Measurements from ENCODE around the gene NSMCE1.
A peak's percentile ranks its signal among the peaks of the same experiment; 100 is the strongest.

The NSMCE1 gene

GRCh38 chr16:27246439-27246838 lies 22.1 kb downstream of the NSMCE1 start:
- Histone ChIP-seq H3K36me3 (no peaks in the 10 kb centered on the region), H3K4me3 (no peak overlapping the region), H3K27ac (no peak overlapping the region), H3K9ac (no peak overlapping the region), H3K4me1 (peaks cover 36% of the 10 kb centered on the region), H3K9me3 (no peaks in the 10 kb centered on the region), H3K27me3 (no peaks in the 10 kb centered on the region), H3K4me2 (no peak overlapping the region), H4K20me1 (no peaks in the 10 kb centered on the region; the same call in 1 of the 2 replicates)
- TF ChIP-seq Cebpa-rat (IDR thresholded peaks at IDR 0.05) = no peak

- Histone ChIP-seq H3K9ac (no peak overlapping the region), H3K27me3 (no peaks in the 10 kb centered on the region), H3K36me3 (no peaks in the 10 kb centered on the region), H3K9me3 (no peaks in the 10 kb centered on the region), H3K4me1 (peaks cover 42% of the 10 kb centered on the region), H4K20me1 (no peaks in the 10 kb centered on the region; the same call in 1 of the 2 replicates), H3K27ac (no peak overlapping the region), H3K4me3 (no peak overlapping the region), H3K4me2 (no peak overlapping the region)
- no peak for TF ChIP-seq Cebpa-rat (IDR thresholded peaks at IDR 0.05)
Measured at GRCh38 chr16:27245276-27246172, 23.0 kb downstream of the NSMCE1 start.

GRCh38 chr16:27244363-27244755 lies 24.2 kb downstream of the NSMCE1 start:
- Histone ChIP-seq H3K36me3 (no peaks in the 10 kb centered on the region), H4K20me1 (no peaks in the 10 kb centered on the region; the same call in 1 of the 2 replicates), H3K4me3 (no peak overlapping the region), H3K4me1 (peaks cover 42% of the 10 kb centered on the region), H3K27ac (no peak overlapping the region), H3K9ac (no peak overlapping the region), H3K4me2 (no peak overlapping the region), H3K27me3 (no peaks in the 10 kb centered on the region), H3K9me3 (no peaks in the 10 kb centered on the region)
- no peak for TF ChIP-seq Cebpa-rat (IDR thresholded peaks at IDR 0.05)

GRCh38 chr16:27243725-27244362 lies 24.7 kb downstream of the NSMCE1 start:
- H3K27ac ChIP-seq = no peak overlapping the region
- no peaks in the 10 kb centered on the region; the same call in 1 of the 2 replicates for H4K20me1 ChIP-seq
- peak overlapping the region; percentile 74 for H3K4me2 ChIP-seq

GRCh38 chr16:27242868-27243590 lies 25.5 kb downstream of the NSMCE1 start:
- Histone ChIP-seq H3K27me3 (no peaks in the 10 kb centered on the region), H3K9ac (peak overlapping the region; percentile 8; the same call in 1 of the 2 replicates), H3K4me2 (peak overlapping the region; percentile 74), H3K4me1 (peaks cover 48% of the 10 kb centered on the region), H3K27ac (no peak overlapping the region), H4K20me1 (no peaks in the 10 kb centered on the region; the same call in 1 of the 2 replicates), H3K4me3 (no peak overlapping the region), H3K9me3 (no peaks in the 10 kb centered on the region), H3K36me3 (no peaks in the 10 kb centered on the region)
- no peak for TF ChIP-seq Cebpa-rat (IDR thresholded peaks at IDR 0.05)

More at GRCh38 chr16:27243725-27244362, 24.7 kb downstream of the NSMCE1 start:
- H3K27me3 ChIP-seq = no peaks in the 10 kb centered on the region
- H3K4me1 ChIP-seq = peaks cover 42% of the 10 kb centered on the region
- no peak overlapping the region for H3K4me3 ChIP-seq
- no peak overlapping the region for H3K9ac ChIP-seq
- H3K36me3 ChIP-seq = no peaks in the 10 kb centered on the region
- H3K9me3 ChIP-seq = no peaks in the 10 kb centered on the region
- no peak for TF ChIP-seq Cebpa-rat (IDR thresholded peaks at IDR 0.05)

GRCh38 chr16:27242398-27242797 lies 26.2 kb downstream of the NSMCE1 start:
- H4K20me1 ChIP-seq = no peaks in the 10 kb centered on the region; the same call in 1 of the 2 replicates
- no peaks in the 10 kb centered on the region for H3K27me3 ChIP-seq
- no peak for TF ChIP-seq Cebpa-rat (IDR thresholded peaks at IDR 0.05)
- no peaks in the 10 kb centered on the region for H3K36me3 ChIP-seq
- peak overlapping the region; percentile 74 for H3K4me2 ChIP-seq
- H3K4me3 ChIP-seq = no peak overlapping the region
- H3K9me3 ChIP-seq = no peaks in the 10 kb centered on the region
- H3K4me1 ChIP-seq = peaks cover 55% of the 10 kb centered on the region
- H3K9ac ChIP-seq = peak overlapping the region; percentile 8; the same call in 1 of the 2 replicates
- no peak overlapping the region for H3K27ac ChIP-seq

- Histone ChIP-seq H3K4me1 (peaks cover 55% of the 10 kb centered on the region), H3K9ac (no peak overlapping the region), H4K20me1 (no peaks in the 10 kb centered on the region; the same call in 1 of the 2 replicates), H3K9me3 (no peaks in the 10 kb centered on the region), H3K27ac (no peak overlapping the region), H3K27me3 (no peaks in the 10 kb centered on the region), H3K4me3 (no peak overlapping the region), H3K36me3 (no peaks in the 10 kb centered on the region), H3K4me2 (no peak overlapping the region)
- no peak for TF ChIP-seq Cebpa-rat (IDR thresholded peaks at IDR 0.05)
Measured at GRCh38 chr16:27241658-27242057, 26.9 kb downstream of the NSMCE1 start.

GRCh38 chr16:27240948-27241531 lies 27.5 kb downstream of the NSMCE1 start:
- Histone ChIP-seq H3K4me1 (peaks cover 61% of the 10 kb centered on the region), H3K4me2 (no peak overlapping the region), H3K27me3 (no peaks in the 10 kb centered on the region), H3K4me3 (no peak overlapping the region), H4K20me1 (no peaks in the 10 kb centered on the region; the same call in 1 of the 2 replicates), H3K9ac (no peak overlapping the region), H3K9me3 (no peaks in the 10 kb centered on the region), H3K36me3 (no peaks in the 10 kb centered on the region), H3K27ac (no peak overlapping the region)
- TF ChIP-seq Cebpa-rat (IDR thresholded peaks at IDR 0.05) = no peak

- no peaks in the 10 kb centered on the region for H3K36me3 ChIP-seq
- H3K4me3 ChIP-seq = no peak overlapping the region
- no peak overlapping the region for H3K27ac ChIP-seq
- no peaks in the 10 kb centered on the region for H3K9me3 ChIP-seq
- H3K4me1 ChIP-seq = peaks cover 66% of the 10 kb centered on the region
- no peak overlapping the region for H3K9ac ChIP-seq
- H3K4me2 ChIP-seq = no peak overlapping the region
- no peak for TF ChIP-seq Cebpa-rat (IDR thresholded peaks at IDR 0.05)
- no peaks in the 10 kb centered on the region; the same call in 1 of the 2 replicates for H4K20me1 ChIP-seq
- no peaks in the 10 kb centered on the region for H3K27me3 ChIP-seq
Measured at GRCh38 chr16:27239906-27240655, 28.5 kb downstream of the NSMCE1 start.

All from BLaER1 (cell line).